ENCODE data around the gene ARMC5.

ARMC5 gene

DNA sequence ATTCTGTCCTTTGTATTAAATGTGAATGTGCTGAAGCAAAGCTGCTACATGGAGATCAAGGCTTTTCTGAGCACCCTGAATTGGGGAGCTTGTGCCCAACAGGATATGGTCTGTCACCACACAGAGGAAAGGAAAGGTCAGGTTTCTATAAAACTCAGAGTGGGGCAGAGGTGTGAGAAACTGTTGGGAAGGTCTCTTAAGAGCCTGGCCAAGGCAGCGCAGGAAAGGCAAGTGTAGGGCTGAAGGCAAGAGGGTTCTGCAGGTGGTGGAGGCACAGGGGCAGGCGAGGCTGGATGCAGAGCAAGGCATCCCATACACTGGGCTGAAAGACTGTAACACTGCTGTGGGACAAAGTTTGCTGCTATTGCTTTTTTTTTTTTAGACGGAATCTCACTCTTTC lies 39.3 kb upstream of the ARMC5 start:
- no peak overlapping the region for H3K4me2 ChIP-seq (ENCODE audit: low read length)
- no peaks in the 10 kb centered on the region for H3F3A ChIP-seq (ENCODE audit: control insufficient read depth, insufficient read depth)
- TF ChIP-seq CTCF (IDR thresholded peaks at IDR 0.05; ENCODE audit: low read depth, low read length, poor library complexity, severe bottlenecking) (no peak), EZH2phosphoT487 (IDR thresholded peaks at IDR 0.05; ENCODE audit: borderline replicate concordance, low read length) (no peak)

DNA sequence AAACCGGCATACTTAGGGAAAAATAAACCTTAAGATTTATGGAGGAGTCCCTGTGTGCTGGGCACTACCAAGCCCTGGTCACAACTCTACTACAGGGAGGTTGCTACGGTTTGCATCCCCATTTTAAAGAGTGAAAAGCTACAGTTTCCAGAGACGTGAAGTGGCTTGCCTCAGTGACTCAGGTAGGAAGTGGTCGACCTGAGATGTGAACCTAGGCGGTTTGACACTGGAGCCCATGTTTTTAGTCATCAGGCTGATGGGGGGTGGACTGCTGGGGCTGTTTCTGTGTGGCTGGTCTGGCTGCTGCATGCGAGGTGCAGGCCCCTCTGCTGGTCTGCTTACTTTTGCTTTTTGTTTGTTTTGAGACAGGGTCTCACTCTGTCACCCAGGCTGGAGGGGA lies 37.7 kb upstream of the ARMC5 start:
- H3K79me2 ChIP-seq (ENCODE audit: control insufficient read depth, low read length) = no peaks in the 10 kb centered on the region
- no peak for TF ChIP-seq EZH2phosphoT487 (IDR thresholded peaks at IDR 0.05; ENCODE audit: borderline replicate concordance, low read length)
- H3F3A ChIP-seq (ENCODE audit: control insufficient read depth, insufficient read depth) = no peaks in the 10 kb centered on the region
- no peaks in the 10 kb centered on the region for H4K20me1 ChIP-seq (ENCODE audit: control insufficient read depth, insufficient read depth, low read depth, low read length)
- H3K9me2 ChIP-seq (replicated peaks; ENCODE audit: control insufficient read depth, low read length) = no peaks in the 10 kb centered on the region
- no peaks in the 10 kb centered on the region for H3K4me1 ChIP-seq (ENCODE audit: control insufficient read depth, low read length)
- H3K36me3 ChIP-seq (ENCODE audit: control insufficient read depth, low read length) = no peaks in the 10 kb centered on the region
- H3K9me3 ChIP-seq (ENCODE audit: control insufficient read depth, insufficient read depth, low read length) = no peaks in the 10 kb centered on the region
- H3K27ac ChIP-seq (ENCODE audit: low read depth, low read length) = no peak overlapping the region
- no peak overlapping the region for H3K4me2 ChIP-seq (ENCODE audit: low read length)
- no peak overlapping the region for H3K4me3 ChIP-seq (ENCODE audit: low read length)
- no peaks in the 10 kb centered on the region for H3K27me3 ChIP-seq (ENCODE audit: control insufficient read depth, low read length)

More for the DNA sequence above, 39.3 kb upstream of the ARMC5 start:
- Histone ChIP-seq H3K4me3 (ENCODE audit: low read length) (no peak overlapping the region), H3K9me3 (ENCODE audit: control insufficient read depth, insufficient read depth, low read length) (no peaks in the 10 kb centered on the region), H3K27ac (ENCODE audit: low read depth, low read length) (no peak overlapping the region), H3K79me2 (ENCODE audit: control insufficient read depth, low read length) (no peaks in the 10 kb centered on the region), H3K9me2 (replicated peaks; ENCODE audit: control insufficient read depth, low read length) (no peaks in the 10 kb centered on the region), H3K4me1 (ENCODE audit: control insufficient read depth, low read length) (no peaks in the 10 kb centered on the region), H3K36me3 (ENCODE audit: control insufficient read depth, low read length) (no peaks in the 10 kb centered on the region), H3K27me3 (ENCODE audit: control insufficient read depth, low read length) (no peaks in the 10 kb centered on the region), H4K20me1 (ENCODE audit: control insufficient read depth, insufficient read depth, low read depth, low read length) (no peaks in the 10 kb centered on the region)

- Histone ChIP-seq H3K4me1 (ENCODE audit: control insufficient read depth, low read length) (no peaks in the 10 kb centered on the region), H3K27me3 (ENCODE audit: control insufficient read depth, low read length) (no peaks in the 10 kb centered on the region), H3K9me3 (ENCODE audit: control insufficient read depth, insufficient read depth, low read length) (no peaks in the 10 kb centered on the region), H3K4me3 (ENCODE audit: low read length) (no peak overlapping the region), H3F3A (ENCODE audit: control insufficient read depth, insufficient read depth) (no peaks in the 10 kb centered on the region), H4K20me1 (ENCODE audit: control insufficient read depth, insufficient read depth, low read depth, low read length) (no peaks in the 10 kb centered on the region), H3K9me2 (replicated peaks; ENCODE audit: control insufficient read depth, low read length) (no peaks in the 10 kb centered on the region), H3K27ac (ENCODE audit: low read depth, low read length) (no peak overlapping the region), H3K79me2 (ENCODE audit: control insufficient read depth, low read length) (no peaks in the 10 kb centered on the region), H3K4me2 (ENCODE audit: low read length) (no peak overlapping the region), H3K36me3 (ENCODE audit: control insufficient read depth, low read length) (no peaks in the 10 kb centered on the region)
- no peak for TF ChIP-seq CTCF (IDR thresholded peaks at IDR 0.05; ENCODE audit: low read depth, low read length, poor library complexity, severe bottlenecking)
- TF ChIP-seq EZH2phosphoT487 (IDR thresholded peaks at IDR 0.05; ENCODE audit: borderline replicate concordance, low read length) = no peak
These were observed 36.1 kb upstream of the ARMC5 start for GRCh38 chr16:31423241-31423640.

DNA sequence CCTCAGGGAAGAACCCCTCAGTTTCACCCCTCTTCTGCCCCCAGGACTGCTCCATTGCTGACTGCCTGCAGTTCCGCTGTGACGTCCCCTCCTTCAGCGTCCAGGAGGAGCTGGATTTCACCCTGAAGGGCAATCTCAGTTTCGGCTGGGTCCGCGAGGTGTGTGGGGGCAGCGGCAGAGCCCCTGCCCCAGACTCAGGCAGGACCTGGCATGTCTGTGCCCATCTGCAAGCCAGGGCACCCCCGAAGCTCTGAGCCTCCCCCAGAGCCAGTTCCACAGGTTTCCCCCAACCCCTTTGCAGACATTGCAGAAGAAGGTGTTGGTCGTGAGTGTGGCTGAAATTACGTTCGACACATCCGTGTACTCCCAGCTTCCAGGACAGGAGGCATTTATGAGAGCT lies 35.5 kb upstream of the ARMC5 start:
- no peaks in the 10 kb centered on the region for H3K4me1 ChIP-seq (ENCODE audit: control insufficient read depth, low read length)
- H4K20me1 ChIP-seq (ENCODE audit: control insufficient read depth, insufficient read depth, low read depth, low read length) = no peaks in the 10 kb centered on the region
- no peaks in the 10 kb centered on the region for H3K79me2 ChIP-seq (ENCODE audit: control insufficient read depth, low read length)
- H3K36me3 ChIP-seq (ENCODE audit: control insufficient read depth, low read length) = no peaks in the 10 kb centered on the region
- no peak overlapping the region for H3K4me3 ChIP-seq (ENCODE audit: low read length)
- no peak overlapping the region for H3K4me2 ChIP-seq (ENCODE audit: low read length)
- TF ChIP-seq EZH2phosphoT487 (IDR thresholded peaks at IDR 0.05; ENCODE audit: borderline replicate concordance, low read length) (no peak), CTCF (IDR thresholded peaks at IDR 0.05; ENCODE audit: low read depth, low read length, poor library complexity, severe bottlenecking) (no peak)
- H3K27me3 ChIP-seq (ENCODE audit: control insufficient read depth, low read length) = no peaks in the 10 kb centered on the region
- no peaks in the 10 kb centered on the region for H3F3A ChIP-seq (ENCODE audit: control insufficient read depth, insufficient read depth)
- H3K9me2 ChIP-seq (replicated peaks; ENCODE audit: control insufficient read depth, low read length) = no peaks in the 10 kb centered on the region
- H3K27ac ChIP-seq (ENCODE audit: low read depth, low read length) = no peak overlapping the region
- H3K9me3 ChIP-seq (ENCODE audit: control insufficient read depth, insufficient read depth, low read length) = no peaks in the 10 kb centered on the region
